GM21825 (cell line): ENCODE data around the gene NOXA1.
A peak's percentile ranks its signal among the peaks of the same experiment; 100 is the strongest.

ENCODE experiments used
- ATAC-seq: cut with Tn5 transposase; IDR thresholded peaks from one replicate; pipeline ENCODE4 v1.9.1; 2021; ENCODE audit warnings: mild to moderate bottlenecking, moderate library complexity; ENCODE audit not compliant: unreplicated experiment

The NOXA1 gene

DNA sequence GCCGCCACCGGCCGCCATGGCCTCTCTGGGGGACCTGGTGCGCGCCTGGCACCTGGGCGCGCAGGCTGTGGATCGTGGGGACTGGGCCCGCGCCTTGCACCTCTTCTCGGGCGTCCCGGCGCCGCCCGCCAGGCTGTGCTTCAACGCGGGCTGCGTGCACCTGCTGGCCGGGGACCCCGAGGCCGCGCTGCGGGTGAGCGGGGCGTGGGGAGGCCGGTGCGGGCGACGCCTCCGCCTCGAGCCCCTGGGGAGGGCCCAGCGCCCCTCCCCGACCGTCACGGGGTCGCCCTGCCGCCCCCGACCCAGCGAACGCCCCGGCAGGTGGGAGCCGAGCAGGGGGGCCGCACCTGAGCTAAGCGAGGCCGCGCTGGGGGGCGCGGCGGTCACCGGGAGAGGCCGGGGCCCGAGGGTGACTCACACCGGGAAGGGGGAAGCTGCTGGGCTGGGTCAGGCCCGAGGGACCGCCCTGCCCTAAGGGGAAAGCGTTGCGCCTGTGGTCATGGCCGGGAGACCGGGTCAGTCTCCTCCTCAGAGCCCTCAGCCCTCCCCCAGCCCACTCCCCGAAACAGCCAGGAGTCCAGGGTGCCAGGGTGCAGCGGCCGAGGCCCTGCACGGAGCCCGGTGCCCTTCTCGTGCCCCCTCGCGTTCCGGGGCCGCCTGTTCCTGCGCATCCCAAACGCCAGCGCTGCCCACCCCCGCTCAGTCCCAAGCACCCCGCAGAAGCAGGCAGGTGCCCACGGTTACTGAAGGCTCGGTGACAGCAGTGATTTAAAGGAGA is 510 bp downstream of the NOXA1 start:
- ATAC-seq: peak; percentile 24

DNA sequence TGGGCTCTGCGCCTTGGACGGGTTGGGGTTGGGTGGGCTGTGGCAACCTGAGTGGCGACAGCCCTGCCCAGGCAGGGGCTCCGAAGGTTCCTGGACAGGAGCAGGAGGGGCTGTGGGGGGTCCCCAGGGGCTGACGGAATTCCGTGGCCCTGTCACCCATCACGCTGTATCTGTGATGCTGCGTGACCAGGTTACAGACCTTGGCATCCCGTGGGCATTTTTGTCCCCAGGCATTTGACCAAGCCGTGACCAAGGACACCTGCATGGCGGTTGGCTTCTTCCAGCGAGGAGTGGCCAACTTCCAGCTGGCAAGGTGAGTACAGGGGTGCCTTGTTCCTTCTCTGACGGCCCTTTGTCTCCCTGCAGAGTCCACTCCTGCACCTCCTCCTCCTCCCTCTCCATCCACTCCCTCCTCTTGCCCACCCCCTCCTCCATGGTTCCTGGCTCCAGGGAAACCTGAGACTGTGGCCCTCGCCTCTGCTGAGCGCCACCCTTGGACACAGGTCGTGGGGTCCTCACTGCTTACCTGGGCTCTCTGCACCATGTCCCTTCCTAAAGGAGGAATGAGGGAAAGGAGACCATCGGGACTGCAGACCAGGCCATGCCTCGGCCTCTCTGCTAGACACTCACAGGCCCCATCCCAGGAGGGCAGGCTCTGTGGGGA is 3.0 kb downstream of the NOXA1 start:
- ATAC-seq: no peak

DNA sequence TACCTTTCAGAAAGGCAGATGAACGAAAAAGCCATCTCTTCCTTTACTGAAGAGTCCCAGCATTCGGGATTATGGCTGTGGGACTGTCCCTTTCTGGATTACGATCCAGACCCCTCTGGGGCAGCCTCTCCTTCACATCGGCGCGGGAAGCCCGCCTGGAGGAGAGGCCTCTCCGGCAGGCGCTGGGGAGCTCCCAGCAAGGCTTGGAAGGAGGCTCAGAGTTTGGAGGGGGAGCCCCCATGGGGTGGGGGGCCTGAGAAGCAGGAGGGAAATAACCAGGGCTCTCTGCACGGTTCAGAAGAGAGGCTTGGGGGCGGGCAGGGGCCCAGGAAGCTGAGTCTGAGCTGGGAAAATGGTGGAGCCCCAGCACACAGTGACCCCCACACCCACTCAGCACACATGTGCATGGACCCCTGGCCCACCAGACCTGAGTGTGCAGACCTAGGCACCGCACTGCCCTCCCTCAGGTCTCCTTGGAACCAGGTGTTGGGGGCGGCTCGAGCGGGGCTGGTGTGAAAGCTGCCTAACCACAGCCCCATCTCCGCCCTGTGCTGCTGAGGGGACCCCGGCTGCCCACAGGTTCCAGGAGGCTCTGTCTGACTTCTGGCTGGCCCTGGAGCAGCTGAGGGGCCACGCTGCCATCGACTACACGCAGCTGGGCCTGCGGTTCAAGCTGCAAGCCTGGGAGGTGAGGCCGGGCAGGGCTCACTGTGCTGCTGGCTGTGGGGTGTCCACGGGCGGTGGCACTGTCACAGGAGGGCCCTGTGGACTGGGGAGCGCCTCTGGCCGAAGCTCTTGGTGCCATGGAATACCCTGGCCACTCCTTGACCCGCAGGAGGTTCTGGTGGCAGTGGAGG is 4.5 kb downstream of the NOXA1 start:
- no peak for ATAC-seq

DNA sequence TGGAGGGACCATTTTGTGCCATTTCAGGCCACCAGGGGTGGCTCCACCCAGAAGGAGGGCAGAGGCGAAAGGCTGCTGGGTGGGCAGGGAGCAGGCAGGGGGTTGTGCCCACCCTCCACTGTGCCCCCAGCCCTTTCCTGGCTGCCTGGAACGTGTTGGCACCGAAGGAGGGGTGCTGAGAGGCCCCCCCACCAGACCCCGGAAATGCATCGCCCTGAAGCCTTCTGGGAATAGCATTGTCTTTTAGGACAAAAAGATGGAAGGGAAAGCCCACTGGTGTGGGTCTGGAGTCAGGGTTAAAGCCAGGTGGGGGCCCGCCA is 5.1 kb downstream of the NOXA1 start:
- ATAC-seq: no peak

DNA sequence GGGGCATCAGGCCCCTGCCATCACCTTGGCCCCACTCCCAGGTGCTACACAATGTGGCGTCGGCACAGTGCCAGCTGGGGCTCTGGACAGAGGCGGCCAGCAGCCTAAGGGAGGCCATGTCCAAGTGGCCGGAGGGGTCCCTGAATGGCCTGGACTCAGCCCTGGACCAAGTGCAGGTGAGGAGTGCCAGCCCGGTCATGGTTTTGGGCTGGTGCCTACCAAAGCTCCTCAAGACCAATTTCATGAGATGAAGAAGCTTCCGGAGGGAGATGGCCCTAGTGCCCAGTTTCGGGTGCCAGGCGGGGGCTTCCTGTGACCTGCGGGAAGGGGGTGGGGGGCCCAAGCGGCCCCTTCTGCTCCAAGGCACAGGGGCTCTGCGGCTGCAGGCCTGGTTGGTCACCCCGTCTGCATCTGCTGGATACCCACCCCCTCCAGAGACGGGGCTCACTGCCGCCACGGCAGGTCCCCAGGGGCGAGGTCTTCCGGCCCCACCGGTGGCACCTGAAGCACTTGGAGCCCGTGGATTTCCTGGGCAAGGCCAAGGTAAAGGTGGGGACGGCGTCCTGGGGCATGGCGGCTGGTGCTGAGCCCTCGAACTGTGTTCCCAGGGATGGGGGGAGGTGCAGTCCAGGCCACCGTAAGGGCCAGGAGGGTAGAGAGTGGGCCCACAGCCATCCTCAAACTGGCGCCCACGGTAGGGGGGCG is 5.8 kb downstream of the NOXA1 start:
- ATAC-seq: no peak

DNA sequence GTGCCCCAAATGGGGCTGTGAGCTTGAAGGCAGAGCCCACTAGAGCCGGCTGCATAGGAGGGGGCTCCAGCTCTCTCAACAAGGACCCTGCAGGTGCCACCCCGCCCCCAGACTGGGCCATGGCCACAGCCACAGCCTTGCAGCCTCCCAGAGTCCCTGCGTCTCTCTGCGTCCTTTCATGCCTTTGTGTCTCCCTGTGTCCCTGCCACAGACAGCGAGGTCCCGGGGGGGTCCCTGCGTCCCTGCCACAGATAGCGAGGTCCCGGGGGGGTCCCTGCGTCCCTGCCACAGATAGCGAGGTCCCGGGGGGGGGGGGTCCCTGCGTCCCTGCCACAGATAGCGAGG is 6.3 kb downstream of the NOXA1 start:
- no peak for ATAC-seq

DNA sequence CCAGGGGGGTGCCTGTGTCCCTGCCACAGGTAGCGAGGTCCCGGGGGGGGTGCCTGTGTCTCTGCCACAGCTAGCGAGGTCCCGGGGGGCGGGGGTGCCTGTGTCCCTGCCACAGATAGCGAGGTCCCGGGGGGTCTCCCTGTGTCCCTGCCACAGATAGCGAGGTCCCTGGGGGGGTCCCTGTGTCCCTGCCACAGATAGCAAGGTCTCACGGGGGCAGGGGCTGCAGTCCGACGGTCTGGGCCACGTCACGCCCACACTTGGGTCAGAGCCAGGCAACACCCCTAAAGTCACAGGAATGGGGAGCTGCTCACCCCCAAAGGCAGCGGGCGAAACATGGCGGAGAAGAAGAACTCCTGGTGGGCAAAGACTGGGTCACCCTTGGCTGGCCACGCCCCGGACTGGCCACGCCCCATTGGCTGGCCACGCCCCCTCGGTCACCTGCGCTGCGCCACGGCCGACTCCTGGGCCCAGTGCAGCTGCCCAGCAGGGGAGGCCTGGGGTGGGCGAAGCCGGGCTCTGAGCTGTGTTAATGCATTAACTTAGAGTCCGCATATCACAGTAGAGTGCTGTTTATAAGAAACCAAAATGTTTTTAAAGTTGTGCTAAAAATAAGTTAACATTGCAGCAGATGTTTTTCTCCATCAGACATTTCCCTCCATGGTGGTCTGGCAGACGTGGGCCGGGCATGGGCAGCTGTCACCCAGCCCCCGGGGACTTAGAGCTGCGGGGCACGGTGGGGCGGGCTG is 7.0 kb downstream of the NOXA1 start:
- ATAC-seq: peak; percentile 44

DNA sequence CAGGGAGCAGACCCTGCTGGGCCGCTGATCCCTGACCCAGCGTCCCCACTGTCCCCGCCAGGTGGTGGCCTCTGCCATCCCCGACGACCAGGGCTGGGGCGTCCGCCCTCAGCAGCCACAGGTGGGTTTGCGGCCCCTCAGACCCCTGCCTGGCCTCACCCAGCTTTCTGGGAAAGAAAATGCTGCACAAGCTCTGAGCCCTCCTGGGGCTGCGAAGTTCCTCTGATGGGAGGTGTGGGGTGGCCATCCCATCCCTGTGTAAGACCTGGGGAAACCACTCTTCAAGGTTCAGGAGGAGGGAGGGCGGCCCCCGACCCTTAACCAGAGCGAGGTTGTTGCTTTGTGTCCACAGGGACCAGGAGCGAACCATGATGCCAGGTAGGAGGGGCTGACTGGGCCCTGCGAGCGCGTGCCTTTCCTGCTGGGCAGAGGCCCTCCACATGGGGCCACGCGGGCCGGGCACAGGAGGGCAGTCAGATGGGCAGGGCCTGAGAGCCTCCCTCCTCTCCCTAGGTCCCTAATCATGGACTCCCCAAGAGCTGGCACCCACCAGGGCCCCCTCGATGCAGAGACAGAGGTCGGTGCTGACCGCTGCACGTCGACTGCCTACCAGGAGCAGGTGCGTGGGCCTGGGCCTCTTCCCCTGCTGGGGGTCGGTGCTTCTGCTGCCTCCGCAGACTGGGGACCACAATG is 7.7 kb downstream of the NOXA1 start:
- ATAC-seq: no peak

DNA sequence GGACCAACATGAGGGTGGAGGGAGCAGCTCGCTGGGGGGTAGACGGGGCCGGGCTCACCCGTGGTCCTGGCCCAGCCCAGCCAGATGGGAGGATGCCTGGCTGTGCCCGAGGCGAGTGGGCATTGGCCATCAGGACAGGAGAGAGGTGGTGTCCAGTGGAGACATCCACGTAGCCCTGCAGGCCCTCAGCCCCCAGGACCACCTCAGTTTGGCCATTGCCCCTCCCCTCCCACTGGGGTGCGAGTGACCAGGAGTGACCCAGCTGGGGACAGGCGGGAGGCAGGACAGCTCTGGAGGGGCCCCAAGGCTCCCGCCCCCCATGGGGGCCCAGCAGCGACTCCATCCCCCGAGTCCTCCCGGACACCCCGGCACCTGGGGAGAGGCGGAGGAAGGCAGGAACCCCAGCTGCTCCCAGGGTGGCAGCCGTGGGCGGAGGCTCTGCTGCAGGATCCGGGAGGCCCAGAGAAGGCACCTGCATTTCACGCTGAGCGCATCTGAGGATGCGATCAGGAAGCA is 8.3 kb downstream of the NOXA1 start:
- ATAC-seq: no peak

DNA sequence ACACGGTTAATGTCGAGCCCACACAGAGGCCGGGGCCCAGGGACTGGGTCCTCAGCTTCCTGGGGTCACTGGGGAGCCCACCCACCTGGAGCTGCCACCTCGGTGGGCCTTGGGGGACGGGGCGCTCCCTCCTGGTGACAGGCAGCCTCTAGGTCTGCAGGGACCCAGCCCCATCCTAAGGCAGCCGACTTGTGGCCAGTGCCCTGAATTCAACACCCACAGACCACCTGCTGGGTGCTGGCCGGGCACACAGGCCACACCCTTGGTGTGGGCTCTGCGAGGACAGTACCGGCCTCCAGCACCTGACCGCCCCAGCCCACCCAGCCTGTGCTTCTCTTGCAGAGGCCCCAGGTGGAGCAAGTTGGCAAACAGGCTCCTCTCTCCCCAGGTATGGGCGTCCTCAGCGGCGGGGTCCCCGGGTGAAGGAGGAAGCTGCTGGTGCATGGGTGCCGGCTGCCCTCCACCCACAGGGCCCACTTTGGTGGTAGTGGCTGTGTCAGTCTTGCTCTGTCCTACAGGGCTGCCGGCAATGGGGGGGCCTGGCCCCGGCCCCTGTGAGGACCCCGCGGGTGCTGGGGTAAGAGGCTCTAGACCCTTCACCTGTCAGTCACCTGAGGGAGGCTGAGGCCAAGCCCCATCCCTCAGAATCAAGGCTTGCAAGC is 9.6 kb downstream of the NOXA1 start:
- no peak for ATAC-seq

DNA sequence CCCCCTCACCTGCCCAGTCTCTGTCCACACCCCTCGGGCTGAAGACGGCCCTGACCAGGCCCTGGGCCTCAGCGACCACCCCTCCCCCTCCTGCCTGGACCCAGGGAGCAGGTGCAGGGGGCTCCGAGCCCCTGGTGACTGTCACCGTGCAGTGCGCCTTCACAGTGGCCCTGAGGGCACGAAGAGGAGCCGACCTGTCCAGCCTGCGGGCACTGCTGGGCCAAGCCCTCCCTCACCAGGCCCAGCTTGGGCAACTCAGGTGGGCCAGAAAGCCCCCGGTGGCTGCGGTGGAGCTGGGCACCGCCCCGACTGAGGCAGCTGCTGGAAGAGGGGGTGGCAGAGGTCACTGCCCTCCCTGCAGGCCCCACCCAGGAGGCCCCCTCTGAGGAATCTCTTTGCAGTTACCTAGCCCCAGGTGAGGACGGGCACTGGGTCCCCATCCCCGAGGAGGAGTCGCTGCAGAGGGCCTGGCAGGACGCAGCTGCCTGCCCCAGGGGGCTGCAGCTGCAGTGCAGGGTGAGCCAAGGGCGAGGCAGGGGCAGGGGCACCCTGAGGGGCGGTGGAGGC is 10.2 kb downstream of the NOXA1 start:
- no peak for ATAC-seq

DNA sequence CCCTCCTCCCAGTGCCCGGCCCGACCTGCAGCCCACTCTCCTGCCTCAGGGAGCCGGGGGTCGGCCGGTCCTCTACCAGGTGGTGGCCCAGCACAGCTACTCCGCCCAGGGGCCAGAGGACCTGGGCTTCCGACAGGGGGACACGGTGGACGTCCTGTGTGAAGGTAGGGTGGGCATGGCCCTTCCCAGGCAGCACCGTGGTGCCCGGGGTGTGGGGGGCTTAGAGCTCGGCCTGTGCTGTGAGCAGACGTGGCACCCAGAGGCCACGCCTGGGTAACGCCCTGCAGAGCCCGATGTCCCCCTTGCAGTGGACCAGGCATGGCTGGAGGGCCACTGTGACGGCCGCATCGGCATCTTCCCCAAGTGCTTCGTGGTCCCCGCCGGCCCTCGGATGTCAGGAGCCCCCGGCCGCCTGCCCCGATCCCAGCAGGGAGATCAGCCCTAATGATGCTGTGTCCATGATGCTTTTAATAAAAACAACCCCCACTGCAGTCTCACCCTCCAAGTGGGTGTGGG is 10.8 kb downstream of the NOXA1 start:
- ATAC-seq: no peak

DNA sequence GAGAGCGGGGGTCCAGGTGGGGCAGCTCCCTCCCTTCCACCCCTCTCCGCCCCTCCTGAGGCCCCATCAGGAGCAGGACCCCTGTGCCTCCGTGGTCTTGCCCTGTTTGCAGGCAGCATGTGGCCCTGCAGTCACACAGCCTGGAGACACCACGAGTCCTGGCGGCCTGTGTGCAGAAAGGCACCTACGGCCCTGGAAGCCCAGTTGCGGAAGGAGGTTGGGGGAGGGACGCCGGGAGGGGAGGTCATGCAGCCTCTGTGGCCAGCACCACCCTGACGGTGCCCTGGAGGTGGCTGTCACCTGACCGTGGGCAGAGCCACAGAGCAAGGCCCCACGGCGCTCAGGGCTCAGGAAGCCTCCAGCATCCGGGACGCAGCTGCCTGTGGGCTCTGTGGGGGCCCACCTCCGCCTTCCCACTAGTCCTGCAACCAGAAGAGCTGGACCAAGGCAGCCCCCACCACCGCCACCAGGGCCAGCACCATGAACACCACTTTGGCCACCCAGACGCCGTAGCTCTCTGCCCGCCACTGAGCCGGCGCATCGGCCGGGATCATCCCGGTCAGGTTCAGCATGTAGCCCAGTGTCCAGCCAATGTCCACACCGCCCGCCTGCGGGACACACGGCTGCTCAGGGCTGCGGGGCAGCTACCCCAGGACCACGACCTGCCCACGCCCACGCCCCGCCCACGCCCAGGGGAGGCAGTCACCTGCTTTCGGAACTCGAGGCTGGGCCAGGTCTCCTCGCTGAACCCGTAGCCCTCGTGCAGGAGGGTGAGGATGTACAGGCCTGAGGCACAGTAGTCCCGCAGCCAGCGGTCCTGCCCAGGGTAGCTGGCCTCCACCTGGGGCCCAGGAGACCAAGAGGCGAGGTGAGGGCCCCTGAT is 11.5 kb downstream of the NOXA1 start:
- ATAC-seq: no peak

DNA sequence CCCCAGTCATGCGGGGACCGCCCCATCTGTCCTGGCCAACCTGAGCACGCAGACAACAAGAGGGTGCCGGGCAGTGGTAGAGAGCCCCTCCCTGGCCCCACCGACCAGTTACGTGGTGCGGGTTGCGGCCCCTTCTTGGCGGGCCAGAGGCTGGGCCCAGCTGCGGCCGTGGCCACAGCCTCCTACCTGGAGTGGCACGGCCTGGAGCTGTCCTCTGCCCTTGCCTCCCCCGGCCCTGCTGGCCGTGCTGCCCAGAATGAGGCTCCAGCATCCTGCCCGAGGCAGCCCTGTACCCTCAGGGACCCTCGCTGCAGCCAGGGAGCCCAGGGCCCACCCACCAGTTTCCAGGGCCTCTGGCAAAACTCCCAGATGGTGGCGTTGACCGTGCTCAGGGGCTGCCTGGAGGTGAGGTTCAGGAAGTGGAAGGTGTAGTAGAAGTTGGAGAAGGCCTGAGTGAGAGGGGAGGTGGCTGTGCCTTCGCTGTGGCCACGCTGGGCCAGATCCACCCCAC is 12.2 kb downstream of the NOXA1 start:
- no peak for ATAC-seq

DNA sequence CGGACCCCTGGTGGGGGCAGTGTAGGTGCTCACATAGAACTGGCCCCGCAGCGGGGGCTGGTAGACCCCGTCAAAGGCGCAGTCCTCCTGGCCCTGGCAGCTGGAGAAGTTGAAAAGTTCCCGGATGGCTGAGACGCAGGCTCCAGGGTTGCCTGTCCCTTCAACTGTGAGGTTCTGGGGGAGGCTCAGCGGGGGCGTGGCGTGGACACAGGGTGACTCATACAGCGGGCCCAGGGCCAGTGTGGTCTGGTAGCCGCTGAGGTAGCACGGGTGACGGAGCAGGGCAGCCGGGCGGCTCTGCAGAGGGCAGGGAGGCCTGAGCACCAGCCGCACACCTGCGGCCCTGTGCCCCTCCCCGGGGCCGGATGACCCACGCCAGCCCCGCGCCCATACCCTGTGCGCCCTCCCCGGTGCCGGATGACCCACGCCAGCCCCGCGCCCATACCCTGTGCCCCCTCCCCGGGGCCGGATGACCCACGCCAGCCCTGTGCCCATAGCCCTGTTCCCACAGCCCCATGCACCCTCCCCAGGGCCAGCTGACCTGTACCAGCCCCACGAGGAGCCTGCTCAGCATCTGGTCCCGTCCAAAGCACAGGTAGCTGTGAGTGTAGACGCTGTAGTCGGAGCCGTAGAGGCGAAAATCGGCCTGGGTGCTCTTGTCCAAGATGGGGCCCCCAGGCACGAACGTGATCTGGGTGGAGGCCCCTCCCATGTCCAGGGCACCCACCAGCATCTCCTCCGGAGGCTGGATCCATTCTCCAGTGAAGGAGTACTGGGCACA is 13.0 kb downstream of the NOXA1 start:
- no peak for ATAC-seq

DNA sequence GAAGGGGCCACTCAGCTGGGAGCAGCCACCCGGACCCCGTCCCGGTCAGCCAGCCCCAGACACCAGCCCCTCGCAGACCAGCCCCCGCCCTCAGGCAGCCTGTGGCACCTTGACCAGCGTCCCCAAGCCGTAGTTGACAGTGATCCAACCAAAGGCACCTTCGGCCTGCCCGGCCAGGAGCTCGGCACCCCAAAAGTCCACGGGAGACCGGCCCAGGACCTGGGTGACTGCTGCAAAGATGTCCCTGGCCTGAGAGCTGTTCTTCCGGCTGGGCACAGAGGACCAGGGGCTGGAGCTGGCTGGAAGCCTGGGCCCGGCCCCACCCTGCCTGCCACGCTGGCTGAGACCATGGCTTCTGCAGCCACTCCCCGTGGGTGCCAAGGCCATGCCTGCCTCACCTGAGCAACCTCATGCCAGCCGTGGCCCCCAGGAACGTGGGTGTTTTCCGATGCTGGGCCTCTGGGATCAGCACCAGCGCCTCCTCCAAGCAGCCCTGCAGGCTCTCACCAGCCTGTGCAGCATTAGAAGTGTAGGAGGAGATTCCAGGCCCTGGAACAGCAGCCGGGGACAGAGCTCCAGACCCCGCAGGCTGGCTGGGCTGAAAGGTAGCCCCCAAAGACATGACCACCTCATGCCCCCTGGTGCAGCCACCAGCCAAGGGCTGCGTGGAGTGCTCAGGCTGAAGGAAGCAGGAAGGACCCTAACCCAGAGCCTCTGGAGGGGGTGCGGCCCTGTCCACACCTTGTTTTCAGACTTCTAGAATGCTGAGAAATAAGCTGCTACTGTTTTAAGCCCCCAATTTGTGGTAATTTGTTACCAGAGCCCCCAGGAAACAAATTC is 13.8 kb downstream of the NOXA1 start:
- ATAC-seq: no peak
